ENCODE measurements around the gene ADAMTS2. TPM values are rescaled to one million over a fixed set of nuclear protein-coding genes. Genes with fewer than 3 reads are reported as not detected.

ADAMTS2 gene
- total RNA-seq, 1 experiment from 2014 or later = not detected

GRCh38 chr5:179272326-179273072, 72.8 kb downstream of the ADAMTS2 start:
- no peaks in the 10 kb centered on the region for H3K27me3 ChIP-seq
- H3K36me3 ChIP-seq = no peaks in the 10 kb centered on the region
- H3K4me3 ChIP-seq = no peak overlapping the region
- H3K9me3 ChIP-seq (replicated peaks) = no peaks in the 10 kb centered on the region
- no peak overlapping the region for H3K27ac ChIP-seq
- no peak for DNase-seq
- no peaks in the 10 kb centered on the region for H3K4me1 ChIP-seq

- H3K36me3 ChIP-seq = no peaks in the 10 kb centered on the region
- no peaks in the 10 kb centered on the region for H3K9me3 ChIP-seq (replicated peaks)
- H3K4me3 ChIP-seq = no peak overlapping the region
- no peaks in the 10 kb centered on the region for H3K4me1 ChIP-seq
- no peak overlapping the region for H3K27ac ChIP-seq
- H3K27me3 ChIP-seq = no peaks in the 10 kb centered on the region
- no peak for DNase-seq
Observed at GRCh38 chr5:179271821-179272325, 73.4 kb downstream of the ADAMTS2 start.

GRCh38 chr5:179271428-179271734, 73.9 kb downstream of the ADAMTS2 start:
- Histone ChIP-seq H3K4me3 (no peak overlapping the region), H3K36me3 (no peaks in the 10 kb centered on the region), H3K27ac (no peak overlapping the region), H3K27me3 (no peaks in the 10 kb centered on the region), H3K4me1 (no peaks in the 10 kb centered on the region), H3K9me3 (replicated peaks) (no peaks in the 10 kb centered on the region)
- DNase-seq = no peak

GRCh38 chr5:179270581-179271427, 74.5 kb downstream of the ADAMTS2 start:
- Histone ChIP-seq H3K9me3 (replicated peaks) (no peaks in the 10 kb centered on the region), H3K4me3 (no peak overlapping the region), H3K4me1 (no peaks in the 10 kb centered on the region), H3K36me3 (no peaks in the 10 kb centered on the region), H3K27ac (no peak overlapping the region), H3K27me3 (no peaks in the 10 kb centered on the region)
- DNase-seq = no peak

- Histone ChIP-seq H3K4me3 (no peak overlapping the region), H3K4me1 (no peaks in the 10 kb centered on the region), H3K27ac (no peak overlapping the region), H3K27me3 (no peaks in the 10 kb centered on the region), H3K36me3 (no peaks in the 10 kb centered on the region), H3K9me3 (replicated peaks) (no peaks in the 10 kb centered on the region)
- DNase-seq = no peak
Observed at GRCh38 chr5:179269781-179270543, 75.3 kb downstream of the ADAMTS2 start.

GRCh38 chr5:179268966-179269693, 76.1 kb downstream of the ADAMTS2 start:
- Histone ChIP-seq H3K27me3 (no peaks in the 10 kb centered on the region), H3K27ac (no peak overlapping the region), H3K4me1 (no peaks in the 10 kb centered on the region), H3K4me3 (no peak overlapping the region), H3K9me3 (replicated peaks) (no peaks in the 10 kb centered on the region), H3K36me3 (no peaks in the 10 kb centered on the region)
- no peak for DNase-seq

- Histone ChIP-seq H3K27me3 (no peaks in the 10 kb centered on the region), H3K4me1 (no peaks in the 10 kb centered on the region), H3K27ac (no peak overlapping the region), H3K36me3 (no peaks in the 10 kb centered on the region), H3K4me3 (no peak overlapping the region), H3K9me3 (replicated peaks) (no peaks in the 10 kb centered on the region)
- no peak for DNase-seq
Observed at GRCh38 chr5:179268399-179268952, 76.8 kb downstream of the ADAMTS2 start.

- H3K4me3 ChIP-seq = no peak overlapping the region
- no peak for DNase-seq
- no peaks in the 10 kb centered on the region for H3K4me1 ChIP-seq
- H3K36me3 ChIP-seq = no peaks in the 10 kb centered on the region
- no peaks in the 10 kb centered on the region for H3K9me3 ChIP-seq (replicated peaks)
- H3K27me3 ChIP-seq = no peaks in the 10 kb centered on the region
- H3K27ac ChIP-seq = no peak overlapping the region
Observed at GRCh38 chr5:179267671-179268083, 77.6 kb downstream of the ADAMTS2 start.

- Histone ChIP-seq H3K9me3 (replicated peaks) (no peaks in the 10 kb centered on the region), H3K27me3 (no peaks in the 10 kb centered on the region), H3K27ac (no peak overlapping the region), H3K4me1 (no peaks in the 10 kb centered on the region), H3K36me3 (no peaks in the 10 kb centered on the region), H3K4me3 (no peak overlapping the region)
- DNase-seq = no peak
Observed at GRCh38 chr5:179267071-179267670, 78.1 kb downstream of the ADAMTS2 start.

GRCh38 chr5:179266291-179267070, 78.8 kb downstream of the ADAMTS2 start:
- Histone ChIP-seq H3K27me3 (no peaks in the 10 kb centered on the region), H3K9me3 (replicated peaks) (no peaks in the 10 kb centered on the region), H3K4me3 (no peak overlapping the region), H3K36me3 (no peaks in the 10 kb centered on the region), H3K4me1 (no peaks in the 10 kb centered on the region), H3K27ac (no peak overlapping the region)
- DNase-seq = no peak

GRCh38 chr5:179265514-179266290, 79.6 kb downstream of the ADAMTS2 start:
- H3K36me3 ChIP-seq = no peaks in the 10 kb centered on the region
- H3K4me1 ChIP-seq = no peaks in the 10 kb centered on the region
- H3K9me3 ChIP-seq (replicated peaks) = no peaks in the 10 kb centered on the region
- no peaks in the 10 kb centered on the region for H3K27me3 ChIP-seq
- H3K4me3 ChIP-seq = no peak overlapping the region
- H3K27ac ChIP-seq = no peak overlapping the region
- DNase-seq = no peak

GRCh38 chr5:179264783-179265513, 80.3 kb downstream of the ADAMTS2 start:
- H3K27ac ChIP-seq = no peak overlapping the region
- no peaks in the 10 kb centered on the region for H3K4me1 ChIP-seq
- H3K4me3 ChIP-seq = no peak overlapping the region
- no peaks in the 10 kb centered on the region for H3K9me3 ChIP-seq (replicated peaks)
- DNase-seq = no peak
- H3K27me3 ChIP-seq = no peaks in the 10 kb centered on the region
- H3K36me3 ChIP-seq = no peaks in the 10 kb centered on the region
